Amygdala (tissue), 56 donors: ENCODE measurements around the gene KMT2C.
A peak's percentile ranks its signal among the peaks of the same experiment; 100 is the strongest.
"Not testable (repeated sequence)": the region's sequence is repeated elsewhere in the genome, so short reads cannot be mapped to it uniquely, and the experiment has no call there.

Experiments used
- DNase-seq, 56 donors: peaks; one replicate each; lab custom pipeline; 2025; lab: John Stamatoyannopoulos, UW

KMT2C gene

DNA sequence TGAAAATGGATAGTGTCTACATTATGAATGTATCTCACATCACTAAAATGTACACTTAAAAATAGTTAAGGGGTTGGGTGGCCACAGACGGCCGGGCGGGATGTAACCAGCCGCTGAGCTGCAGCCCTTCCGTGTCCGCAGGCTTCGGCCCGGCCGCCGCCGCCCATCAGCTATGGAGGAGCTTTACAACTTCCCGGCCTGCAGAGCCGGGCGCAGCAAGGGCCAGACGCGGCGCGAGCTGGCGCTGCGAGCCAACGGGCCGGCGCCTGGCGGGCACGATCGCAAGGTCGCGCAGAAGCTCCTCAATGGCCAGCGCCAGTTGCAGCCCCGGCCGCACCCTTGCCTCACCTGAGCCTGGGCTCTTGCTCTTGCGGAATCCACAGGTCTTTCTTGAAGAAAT lies 69.1 kb downstream of the KMT2C start:
- peak in 2 of 56 donors; percentile 3 to 8 for DNase-seq

DNA sequence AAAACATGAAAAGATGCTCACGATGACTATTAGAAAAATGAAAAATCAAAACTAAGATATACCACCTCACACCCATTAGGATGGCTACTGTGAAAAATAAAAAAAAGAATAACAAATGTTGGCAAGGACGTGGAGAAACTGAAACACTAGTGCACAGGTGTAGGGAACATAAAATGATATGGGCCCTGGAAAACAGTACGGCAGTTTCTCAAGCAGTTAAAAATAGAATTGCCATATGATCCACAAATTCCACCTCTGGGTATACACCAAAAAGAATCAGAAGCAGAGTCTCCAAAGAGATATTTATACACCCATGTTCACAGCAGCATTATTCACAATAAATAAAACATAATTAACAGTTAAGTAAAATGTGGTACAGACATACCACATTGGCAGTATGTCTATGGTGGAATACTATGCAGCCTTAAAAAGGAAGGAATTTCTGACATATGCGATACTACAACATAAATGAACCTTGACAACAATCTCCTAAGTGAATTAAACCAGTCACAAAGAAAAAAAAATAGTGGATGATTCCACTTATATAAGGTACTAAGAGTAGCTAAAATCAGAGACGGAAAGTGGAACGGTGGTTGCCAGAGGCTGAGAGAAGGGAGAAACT lies 69.7 kb downstream of the KMT2C start:
- DNase-seq: no peak

DNA sequence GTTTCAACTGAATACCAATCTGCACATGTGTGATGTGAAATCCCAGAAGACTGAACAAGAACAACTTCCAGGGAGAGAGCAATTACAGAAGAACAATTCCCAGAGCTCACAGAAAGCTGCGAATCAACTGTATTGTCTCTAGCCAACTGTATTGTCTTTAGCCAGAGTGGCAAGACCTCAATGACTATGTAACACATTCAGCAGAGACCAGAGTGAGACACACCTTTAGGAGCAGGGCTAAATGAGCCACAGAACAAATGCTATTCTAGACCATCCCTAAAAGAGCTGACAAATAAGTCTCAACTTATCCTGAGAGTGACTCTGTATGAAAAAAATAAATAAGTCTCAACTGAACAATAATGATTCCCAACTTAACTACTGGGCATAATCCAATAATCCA lies 72.0 kb downstream of the KMT2C start:
- DNase-seq: no peak

- no peak for DNase-seq
Observed at GRCh38 chr7:152362128-152362926, 73.5 kb downstream of the KMT2C start.

DNA sequence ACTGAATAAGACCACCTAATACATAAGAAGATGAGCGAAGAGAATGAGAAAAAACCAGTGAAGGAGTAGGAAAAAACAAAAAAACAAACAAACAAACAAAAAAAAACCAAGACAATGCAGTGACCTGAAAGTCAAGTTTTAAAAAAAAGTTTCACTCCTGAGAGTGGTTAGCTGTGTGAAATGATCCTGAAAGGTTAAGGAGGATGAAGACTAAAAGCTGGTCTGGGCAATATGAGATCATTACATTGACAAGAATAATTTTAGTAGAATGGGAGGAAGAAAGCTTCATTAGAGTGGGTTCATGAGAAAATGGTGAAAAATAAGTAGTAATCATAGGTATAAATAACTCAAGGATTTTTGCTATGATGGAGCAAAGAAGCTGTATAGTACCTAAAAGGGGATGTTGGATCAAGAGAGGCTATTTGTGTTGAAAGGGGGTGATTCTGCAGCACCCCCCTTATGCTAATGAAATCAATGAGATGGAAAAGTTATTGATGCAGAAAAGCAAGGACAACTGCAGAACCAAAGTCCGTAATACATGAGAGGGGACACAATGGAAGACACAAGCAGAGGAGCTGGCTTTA lies 80.2 kb downstream of the KMT2C start:
- no peak for DNase-seq

GRCh38 chr7:152354061-152354460 lies 81.7 kb downstream of the KMT2C start:
- no peak for DNase-seq

GRCh38 chr7:152353281-152353680 lies 82.5 kb downstream of the KMT2C start:
- DNase-seq: not testable (repeated sequence)

DNA sequence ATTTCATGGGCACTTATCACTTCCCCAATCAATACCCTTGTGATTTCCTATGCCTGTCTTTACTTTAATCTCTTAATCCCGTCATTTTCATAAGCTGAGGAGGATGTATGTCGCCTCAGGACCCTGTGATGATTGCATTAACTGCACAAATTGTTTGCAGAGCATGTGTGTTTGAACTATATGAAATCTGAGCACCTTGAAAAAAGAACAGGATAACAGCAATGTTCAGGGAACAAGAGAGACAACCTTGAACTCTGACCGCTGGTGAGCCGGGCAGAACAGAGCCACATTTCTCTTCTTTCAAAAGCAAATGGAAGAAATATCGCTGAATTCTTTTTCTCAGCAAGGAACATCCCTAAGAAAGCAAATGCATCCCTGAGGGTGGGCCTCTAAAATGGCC lies 84.1 kb downstream of the KMT2C start:
- DNase-seq: not testable (repeated sequence)

GRCh38 chr7:152351168-152351567 lies 84.6 kb downstream of the KMT2C start:
- DNase-seq: no peak

DNA sequence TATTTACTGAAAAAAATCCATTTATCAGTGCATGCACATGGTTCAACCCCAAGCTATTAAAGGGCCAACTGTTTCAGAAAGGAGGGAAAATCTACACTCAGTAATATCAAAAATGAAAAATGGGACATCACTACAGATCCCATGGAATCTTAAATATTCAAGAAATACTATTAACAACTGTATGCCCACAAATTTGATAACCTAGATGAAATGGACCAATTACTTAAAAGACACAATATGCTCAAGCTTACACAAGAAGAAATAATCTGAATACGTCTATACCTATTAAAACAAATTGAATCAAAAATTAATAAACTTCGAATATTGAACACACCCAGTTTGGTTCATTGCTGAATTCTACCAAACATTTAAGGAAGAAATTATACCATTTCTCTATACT lies 87.9 kb downstream of the KMT2C start:
- DNase-seq: no peak

DNA sequence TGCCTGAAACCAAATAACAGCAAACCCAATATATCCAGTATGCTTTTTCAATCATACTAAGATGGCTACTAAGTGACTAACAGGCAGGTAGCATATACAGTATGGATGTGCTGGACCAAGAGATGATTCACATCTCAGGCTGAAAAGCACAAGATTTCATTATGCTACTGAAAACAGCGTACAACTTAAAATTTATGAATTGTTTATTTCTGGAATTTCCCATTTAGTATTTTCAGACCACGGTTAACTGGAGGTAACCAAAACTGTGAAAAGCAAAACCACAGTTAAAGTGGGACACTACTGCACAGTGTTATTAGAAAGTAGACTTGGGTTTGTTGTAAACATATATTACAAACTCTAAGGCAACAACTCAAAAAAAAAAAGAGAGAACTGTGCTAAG lies 91.5 kb downstream of the KMT2C start:
- no peak for DNase-seq

DNA sequence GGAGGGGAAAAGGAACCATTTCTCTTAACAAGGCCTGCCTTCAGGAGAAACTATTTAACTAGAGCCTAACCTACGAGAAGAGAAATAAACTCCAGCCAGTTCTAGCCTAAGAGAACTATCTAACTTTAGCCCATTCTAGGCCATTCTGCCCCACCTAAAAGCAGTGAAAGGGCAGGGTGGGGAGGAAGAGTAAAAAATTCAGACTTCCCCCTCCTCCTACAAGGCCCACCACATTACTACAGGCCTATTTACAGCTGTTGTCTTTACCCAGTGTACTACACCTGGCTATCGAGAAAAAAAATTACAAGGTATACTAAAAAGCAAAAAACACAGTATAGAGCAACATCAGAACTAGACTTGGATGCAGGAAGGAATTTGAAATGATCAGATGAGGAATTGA lies 93.0 kb downstream of the KMT2C start:
- no peak for DNase-seq

DNA sequence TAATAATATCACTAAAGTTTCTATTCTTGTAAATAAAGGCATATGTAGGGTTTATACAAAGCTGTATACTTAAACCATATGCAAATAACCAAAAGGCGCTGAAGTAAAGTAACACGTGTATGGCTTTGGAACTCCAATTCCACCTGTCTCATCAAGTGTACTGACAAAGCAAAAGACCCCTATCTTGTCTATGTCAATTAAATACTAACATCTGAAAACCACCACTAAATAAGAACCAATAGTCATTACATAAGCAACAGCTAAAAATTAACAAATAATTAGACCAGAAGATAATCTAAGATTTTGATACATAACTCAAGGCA lies 93.9 kb downstream of the KMT2C start:
- DNase-seq: no peak

DNA sequence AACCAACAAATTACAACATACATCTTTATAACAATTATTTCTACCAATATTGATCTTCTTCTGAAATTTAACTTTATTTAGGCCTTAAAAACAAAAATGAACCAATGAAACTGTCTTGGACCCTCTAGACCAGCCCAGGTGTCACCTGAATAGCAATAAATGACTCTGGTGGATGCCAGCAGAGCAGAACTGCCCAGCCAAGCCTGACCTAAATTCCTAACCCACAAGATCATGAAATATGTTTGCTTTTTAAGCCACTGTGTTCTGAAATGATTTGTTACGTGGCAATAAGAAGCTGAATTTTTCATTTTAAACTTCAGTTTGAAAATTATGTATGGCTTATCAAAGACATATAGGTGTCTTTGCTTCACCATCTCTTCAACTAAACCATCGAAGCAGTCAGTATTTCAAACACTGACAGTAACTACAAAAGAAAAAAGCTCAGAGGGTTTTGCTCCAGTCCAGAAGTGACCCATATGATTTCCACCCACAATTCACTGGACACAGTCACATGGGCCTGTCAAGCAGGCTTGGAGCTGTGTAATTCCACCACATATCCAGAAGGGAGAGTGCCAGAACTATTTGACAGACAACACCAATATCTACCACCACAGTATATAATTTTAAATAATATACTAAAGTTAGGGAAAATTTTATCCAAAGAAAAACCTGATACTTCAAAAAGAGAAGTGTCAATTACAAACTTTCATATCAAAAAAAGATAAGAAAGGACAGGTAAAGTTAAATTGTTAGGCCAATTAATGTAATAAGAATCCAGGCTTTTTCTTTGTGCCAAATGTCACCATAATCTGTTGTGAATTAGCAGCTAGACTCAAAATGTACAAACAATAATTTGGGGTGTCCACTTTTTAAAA lies 94.5 kb downstream of the KMT2C start:
- peak in 11 of 56 donors; percentile 2 to 57 (median 15) for DNase-seq

DNA sequence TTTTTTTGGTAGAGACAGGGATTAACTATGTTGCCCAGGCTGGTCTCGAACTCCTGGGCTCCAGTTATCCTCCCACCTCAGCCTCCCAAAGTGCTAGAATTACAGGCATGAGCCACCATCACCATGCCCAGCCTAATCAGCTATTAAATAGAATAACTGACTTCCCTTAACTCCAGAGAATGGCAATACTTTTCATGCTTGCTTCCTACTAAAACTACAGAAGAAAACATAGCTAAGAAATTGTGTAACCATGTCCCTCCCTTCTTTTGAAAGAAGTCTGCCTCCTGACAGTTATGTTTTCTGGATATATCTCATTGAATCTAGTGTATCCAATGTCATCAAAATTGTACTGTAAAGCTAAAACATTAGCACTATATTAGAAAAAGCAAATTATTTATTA lies 95.6 kb downstream of the KMT2C start:
- DNase-seq: no peak

GRCh38 chr7:152338561-152338960 lies 97.2 kb downstream of the KMT2C start:
- no peak for DNase-seq

GRCh38 chr7:152336754-152337368 lies 98.9 kb downstream of the KMT2C start:
- peak in 4 of 56 donors; percentile 1 to 14 (median 6) for DNase-seq

- DNase-seq: no peak
Observed at GRCh38 chr7:152335900-152336571, 99.8 kb downstream of the KMT2C start.

- no peak for DNase-seq
Observed at GRCh38 chr7:152333134-152333533, 102.7 kb downstream of the KMT2C start.

DNA sequence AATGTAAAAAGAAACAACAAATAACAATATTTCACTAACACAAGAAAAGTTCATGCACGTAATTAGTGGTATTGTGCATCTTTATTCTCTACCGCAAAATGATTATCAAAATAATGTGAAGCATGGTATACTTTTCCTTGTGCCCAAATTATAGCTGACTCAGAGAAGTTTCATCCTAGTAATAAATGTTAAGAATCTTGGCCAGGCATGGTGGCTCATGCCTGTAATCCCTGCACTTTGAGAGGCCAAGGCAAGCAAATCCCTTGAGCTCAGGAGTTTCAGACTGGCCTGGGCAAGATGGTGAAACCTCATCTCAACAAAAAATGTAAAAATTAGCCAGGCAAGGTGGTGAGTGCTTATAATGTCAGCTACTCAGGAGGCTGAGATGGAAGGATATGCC lies 105.0 kb downstream of the KMT2C start:
- no peak for DNase-seq
